Measurements from ENCODE around the gene CBFA2T2. TPM values are rescaled to one million over a fixed set of nuclear protein-coding genes. Genes with fewer than 3 reads are reported as not detected.
"Not testable (repeated sequence)": the region's sequence is repeated elsewhere in the genome, so short reads cannot be mapped to it uniquely, and the experiment has no call there.

CBFA2T2 gene
- total RNA-seq, 1 donor from 2014 or later: 84.1 TPM

DNA sequence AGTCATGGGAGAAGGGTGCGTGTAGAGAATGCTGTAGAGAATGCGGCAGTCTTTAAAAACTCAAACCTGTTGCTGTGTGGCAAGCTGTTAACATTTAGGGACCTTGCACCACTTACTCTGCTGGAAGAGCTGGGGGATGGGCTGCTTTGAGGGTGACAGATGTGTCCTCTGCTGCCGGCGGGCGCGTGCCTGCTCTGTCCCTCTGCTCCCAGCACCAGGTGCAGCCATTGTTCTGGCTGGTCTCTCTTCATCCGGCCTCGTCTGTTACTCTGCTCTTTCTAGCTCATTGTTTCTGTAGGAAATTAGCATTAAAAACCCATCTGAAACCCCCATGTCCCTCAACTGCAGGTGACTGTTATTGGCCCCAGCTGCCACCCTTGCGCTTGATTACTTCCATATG is 78.5 kb downstream of the CBFA2T2 start:
- H3K36me3 Mint-ChIP-seq (ENCODE audit: unreplicated experiment): peaks cover 14% of the 10 kb centered on the region
- TF ChIP-seq, protein P1, sequence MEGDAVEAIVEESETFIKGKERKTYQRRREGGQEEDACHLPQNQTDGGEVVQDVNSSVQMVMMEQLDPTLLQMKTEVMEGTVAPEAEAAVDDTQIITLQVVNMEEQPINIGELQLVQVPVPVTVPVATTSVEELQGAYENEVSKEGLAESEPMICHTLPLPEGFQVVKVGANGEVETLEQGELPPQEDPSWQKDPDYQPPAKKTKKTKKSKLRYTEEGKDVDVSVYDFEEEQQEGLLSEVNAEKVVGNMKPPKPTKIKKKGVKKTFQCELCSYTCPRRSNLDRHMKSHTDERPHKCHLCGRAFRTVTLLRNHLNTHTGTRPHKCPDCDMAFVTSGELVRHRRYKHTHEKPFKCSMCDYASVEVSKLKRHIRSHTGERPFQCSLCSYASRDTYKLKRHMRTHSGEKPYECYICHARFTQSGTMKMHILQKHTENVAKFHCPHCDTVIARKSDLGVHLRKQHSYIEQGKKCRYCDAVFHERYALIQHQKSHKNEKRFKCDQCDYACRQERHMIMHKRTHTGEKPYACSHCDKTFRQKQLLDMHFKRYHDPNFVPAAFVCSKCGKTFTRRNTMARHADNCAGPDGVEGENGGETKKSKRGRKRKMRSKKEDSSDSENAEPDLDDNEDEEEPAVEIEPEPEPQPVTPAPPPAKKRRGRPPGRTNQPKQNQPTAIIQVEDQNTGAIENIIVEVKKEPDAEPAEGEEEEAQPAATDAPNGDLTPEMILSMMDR (IDR thresholded peaks at IDR 0.05; ENCODE audit: partially characterized antibody, unreplicated experiment): no peak

DNA sequence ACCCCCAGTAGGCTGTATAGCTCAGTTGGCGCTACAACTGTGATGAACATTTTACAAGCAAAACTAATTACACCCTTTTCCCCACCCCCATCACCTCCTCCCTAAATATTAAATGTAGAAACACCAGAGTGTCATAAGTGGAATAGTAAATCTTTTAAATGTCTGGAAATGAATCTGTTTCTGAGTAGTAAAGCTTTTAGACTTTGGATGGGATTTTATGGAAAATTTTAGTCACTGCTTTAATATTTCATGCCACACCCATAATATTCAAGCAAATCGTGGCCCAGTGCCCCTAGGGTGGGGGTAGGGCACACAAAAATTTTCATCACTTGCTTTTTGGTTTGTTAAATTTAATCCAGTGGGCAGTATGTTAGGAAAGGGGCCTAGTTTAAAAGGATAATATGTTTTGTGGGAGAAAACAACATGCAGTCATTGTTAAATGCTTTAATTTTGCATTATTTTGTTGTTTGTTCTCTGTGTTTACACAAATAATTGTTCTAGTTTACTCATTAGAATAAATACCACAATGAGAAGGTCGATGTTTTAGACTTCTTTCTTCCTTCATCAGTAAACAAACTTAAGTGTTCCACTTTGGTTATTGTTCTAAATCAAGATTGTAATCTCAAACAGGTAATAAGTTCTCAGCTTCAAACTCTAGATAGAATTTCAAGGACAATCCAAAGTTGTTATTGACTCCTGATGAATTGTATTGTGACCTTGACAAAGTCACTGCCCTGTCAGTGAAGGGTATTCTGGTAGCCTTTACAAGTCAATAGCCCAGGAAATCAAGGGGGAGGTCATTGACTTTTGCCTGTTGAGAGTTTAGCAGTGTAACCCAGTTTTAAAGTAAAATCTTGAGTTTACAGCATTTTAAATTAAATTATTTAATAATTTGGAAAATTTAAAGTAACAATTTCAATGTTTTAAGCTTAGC is 79.2 kb downstream of the CBFA2T2 start:
- Mint-ChIP-seq H3K9me3 (ENCODE audit: unreplicated experiment) (peaks cover 16% of the 10 kb centered on the region), H3K4me3 (ENCODE audit: unreplicated experiment) (peak overlapping the region; percentile 76), H3K27ac (ENCODE audit: unreplicated experiment) (peak overlapping the region; percentile 98), H3K4me1 (ENCODE audit: low read depth, unreplicated experiment) (peaks cover 31% of the 10 kb centered on the region), H3K27me3 (ENCODE audit: unreplicated experiment) (peaks cover 16% of the 10 kb centered on the region), H3K36me3 (ENCODE audit: unreplicated experiment) (peaks cover 14% of the 10 kb centered on the region)
- TF ChIP-seq, protein P1 (IDR thresholded peaks at IDR 0.05; ENCODE audit: partially characterized antibody, unreplicated experiment): no peak
- no peak for DNase-seq

More for the DNA sequence above, 78.5 kb downstream of the CBFA2T2 start:
- Mint-ChIP-seq H3K4me1 (ENCODE audit: low read depth, unreplicated experiment) (peaks cover 38% of the 10 kb centered on the region), H3K9me3 (ENCODE audit: unreplicated experiment) (peaks cover 16% of the 10 kb centered on the region), H3K27ac (ENCODE audit: unreplicated experiment) (peak overlapping the region; percentile 98), H3K27me3 (ENCODE audit: unreplicated experiment) (peaks cover 16% of the 10 kb centered on the region), H3K4me3 (ENCODE audit: unreplicated experiment) (peak overlapping the region; percentile 76)
- peak; percentile 90 for DNase-seq

DNA sequence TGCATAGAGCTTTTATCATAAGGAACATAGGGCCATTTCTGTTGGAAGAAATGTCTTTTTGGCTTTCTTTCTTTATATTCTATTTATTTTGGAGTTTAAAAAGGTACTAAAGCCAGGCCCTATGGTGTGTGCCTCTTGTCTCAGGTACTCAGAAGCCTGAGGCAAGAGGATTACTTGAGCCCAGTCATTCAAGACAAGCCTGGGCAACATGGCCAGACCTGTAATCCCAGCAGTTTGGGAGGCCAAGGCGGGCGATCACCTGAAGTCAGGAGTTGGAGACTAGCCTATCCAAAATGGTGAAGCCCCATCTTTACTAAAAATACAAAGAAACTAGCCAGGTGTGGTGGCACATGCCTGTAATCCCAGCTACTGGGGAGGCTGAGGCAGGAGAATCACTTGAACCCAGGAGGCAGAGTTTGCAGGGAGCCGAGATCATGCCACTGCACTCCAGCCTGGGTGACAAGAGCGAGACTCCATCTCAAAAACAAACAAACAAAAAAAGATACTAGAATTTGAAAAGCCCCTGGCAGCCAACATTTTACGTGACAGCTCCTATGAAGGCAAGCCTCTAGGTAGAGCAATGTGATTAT is 80.0 kb downstream of the CBFA2T2 start:
- Mint-ChIP-seq H3K9me3 (ENCODE audit: unreplicated experiment) (peaks cover 16% of the 10 kb centered on the region), H3K36me3 (ENCODE audit: unreplicated experiment) (peaks cover 14% of the 10 kb centered on the region), H3K4me1 (ENCODE audit: low read depth, unreplicated experiment) (peaks cover 34% of the 10 kb centered on the region), H3K27me3 (ENCODE audit: unreplicated experiment) (peaks cover 16% of the 10 kb centered on the region), H3K27ac (ENCODE audit: unreplicated experiment) (no peak overlapping the region), H3K4me3 (ENCODE audit: unreplicated experiment) (peak overlapping the region; percentile 5)
- no peak for DNase-seq
- TF ChIP-seq, protein P1 (IDR thresholded peaks at IDR 0.05; ENCODE audit: partially characterized antibody, unreplicated experiment): no peak

DNA sequence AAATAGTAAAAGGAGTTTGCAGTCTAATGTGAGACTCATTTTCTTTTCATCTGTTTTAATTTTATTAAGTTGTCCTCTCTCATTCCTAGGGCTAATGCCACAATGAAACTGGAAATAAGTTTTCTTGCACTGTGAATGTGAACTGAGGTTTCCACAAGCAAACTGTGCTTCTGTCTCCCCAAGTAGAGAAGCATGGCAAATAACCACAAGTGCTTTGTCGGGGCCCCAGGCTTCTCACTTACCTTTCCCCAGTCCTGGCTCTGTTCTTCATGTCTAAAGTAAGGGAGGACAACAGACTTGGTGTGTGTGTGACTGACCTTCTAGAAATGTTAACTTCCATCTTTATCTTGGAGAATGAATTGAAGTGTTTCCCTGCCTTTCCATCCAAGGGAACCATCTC is 80.8 kb downstream of the CBFA2T2 start:
- Mint-ChIP-seq H3K36me3 (ENCODE audit: unreplicated experiment) (peaks cover 14% of the 10 kb centered on the region), H3K27ac (ENCODE audit: unreplicated experiment) (no peak overlapping the region), H3K27me3 (ENCODE audit: unreplicated experiment) (peaks cover 16% of the 10 kb centered on the region), H3K4me3 (ENCODE audit: unreplicated experiment) (peak overlapping the region; percentile 50), H3K9me3 (ENCODE audit: unreplicated experiment) (peaks cover 16% of the 10 kb centered on the region), H3K4me1 (ENCODE audit: low read depth, unreplicated experiment) (peaks cover 35% of the 10 kb centered on the region)
- no peak for DNase-seq
- TF ChIP-seq, protein P1 (IDR thresholded peaks at IDR 0.05; ENCODE audit: partially characterized antibody, unreplicated experiment): no peak

DNA sequence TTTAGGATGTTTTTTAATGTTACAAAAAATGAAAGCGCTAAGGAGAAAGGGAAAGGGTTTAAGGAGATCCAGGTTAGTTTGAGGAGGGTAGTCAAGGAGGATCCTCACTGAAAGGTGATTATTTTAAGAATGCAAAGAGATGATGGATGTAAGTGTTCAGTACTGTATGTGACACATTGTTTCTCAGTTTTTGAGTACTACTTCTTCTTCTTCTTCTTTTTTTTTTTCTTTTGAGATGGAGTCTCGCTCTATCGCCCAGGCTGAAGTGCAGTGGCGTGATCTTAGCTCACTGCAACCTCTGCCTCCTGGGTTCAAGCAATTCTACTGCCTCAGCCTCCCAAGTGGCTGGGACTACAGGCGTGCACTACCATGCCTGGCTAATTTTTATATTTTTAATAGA is 83.4 kb downstream of the CBFA2T2 start:
- Mint-ChIP-seq H3K9me3 (ENCODE audit: unreplicated experiment) (peaks cover 11% of the 10 kb centered on the region), H3K36me3 (ENCODE audit: unreplicated experiment) (peaks cover 14% of the 10 kb centered on the region), H3K4me1 (ENCODE audit: low read depth, unreplicated experiment) (peaks cover 45% of the 10 kb centered on the region)
- not testable (repeated sequence) for DNase-seq; H3K27me3 Mint-ChIP-seq (ENCODE audit: unreplicated experiment); H3K4me3 Mint-ChIP-seq (ENCODE audit: unreplicated experiment); H3K27ac Mint-ChIP-seq (ENCODE audit: unreplicated experiment)
